Activated T-cell treated with anti-CD3 and anti-CD28 coated beads, Interleukin-2, amount 50 U/mL, for 72 hours (primary cell): ENCODE results near the gene GATM. TPM values are rescaled to one million over a fixed set of nuclear protein-coding genes. Genes with fewer than 3 reads are reported as not detected.
"Not testable (repeated sequence)": the region's sequence is repeated elsewhere in the genome, so short reads cannot be mapped to it uniquely, and the experiment has no call there.

ENCODE experiments used
- ATAC-seq, 2 donors: fragments of 150-1000 bp; cut with Tn5 transposase; replicated peaks in 1 of 2; 2 replicates each; pipeline ENCODE4 v1.10.0; 2021; ENCODE audit warnings: moderate library complexity in 2 of 2, mild to moderate bottlenecking in 1 of 2
- DNase-seq, 2 donors: peaks; one replicate each; pipeline ENCODE4 v3.0.0; 2021 to 2022; ENCODE audit warnings: mixed read lengths in 1 of 2
- H3K27ac Mint-ChIP-seq: one replicate; pipeline ENCODE4 v1.8.0; 2022; ENCODE audit warnings: mild to moderate bottlenecking, moderate library complexity, mixed read lengths
- H3K27me3 Mint-ChIP-seq: one replicate; pipeline ENCODE4 v1.8.0; 2022; ENCODE audit warnings: low read depth, mixed read lengths
- H3K36me3 Mint-ChIP-seq, 2 donors: one replicate each; pipeline ENCODE4 v1.8.0; 2022; ENCODE audit warnings: mixed read lengths in 2 of 2, mild to moderate bottlenecking in 1 of 2; ENCODE audit not compliant: insufficient read depth in 2 of 2
- H3K4me1 Mint-ChIP-seq: one replicate; pipeline ENCODE4 v1.8.0; 2022; ENCODE audit warnings: low read depth, mixed read lengths
- H3K4me3 Mint-ChIP-seq, 2 donors: one replicate each; pipeline ENCODE4 v1.8.0; 2022; ENCODE audit warnings: mild to moderate bottlenecking in 2 of 2, mixed read lengths in 2 of 2, moderate library complexity in 2 of 2
- H3K9me3 Mint-ChIP-seq, 2 donors: one replicate each; pipeline ENCODE4 v1.8.0; 2022; ENCODE audit warnings: mixed read lengths in 2 of 2
- total RNA-seq, 2 donors: library from RNA; stranded (reverse); gene quantifications; one replicate each; pipeline ENCODE4 v1.2.3, GENCODE V29; 2022

GATM gene
- total RNA-seq, 2 donors from 2014 or later, result 1.2 to 3.3 TPM

DNA sequence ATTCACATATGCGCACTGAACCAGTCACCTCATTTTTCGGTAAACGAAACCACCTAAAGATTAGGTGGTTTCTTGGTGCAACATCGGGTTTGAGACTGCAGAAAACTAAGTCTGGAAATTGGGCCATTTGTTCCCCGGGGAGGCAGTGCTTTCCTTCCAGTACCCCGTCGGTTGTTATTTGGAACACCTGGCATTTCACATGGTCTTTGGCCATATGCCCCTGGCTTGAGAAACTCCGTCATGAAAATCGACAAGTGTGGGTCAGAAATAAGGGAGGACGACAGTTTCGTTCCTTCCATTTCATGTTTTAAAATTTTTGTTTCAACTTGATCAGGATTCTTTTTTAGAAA lies 544 bp upstream of the GATM start:
- Mint-ChIP-seq H3K4me3 (peak overlapping the region; percentile 84 to 88), H3K27me3 (peaks cover 58% of the 10 kb centered on the region), H3K27ac (no peak overlapping the region), H3K9me3 (no peaks in the 10 kb centered on the region), H3K4me1 (peaks cover 16% of the 10 kb centered on the region), H3K36me3 (no peaks in the 10 kb centered on the region)
- ATAC-seq, result no peak
- no peak for DNase-seq

DNA sequence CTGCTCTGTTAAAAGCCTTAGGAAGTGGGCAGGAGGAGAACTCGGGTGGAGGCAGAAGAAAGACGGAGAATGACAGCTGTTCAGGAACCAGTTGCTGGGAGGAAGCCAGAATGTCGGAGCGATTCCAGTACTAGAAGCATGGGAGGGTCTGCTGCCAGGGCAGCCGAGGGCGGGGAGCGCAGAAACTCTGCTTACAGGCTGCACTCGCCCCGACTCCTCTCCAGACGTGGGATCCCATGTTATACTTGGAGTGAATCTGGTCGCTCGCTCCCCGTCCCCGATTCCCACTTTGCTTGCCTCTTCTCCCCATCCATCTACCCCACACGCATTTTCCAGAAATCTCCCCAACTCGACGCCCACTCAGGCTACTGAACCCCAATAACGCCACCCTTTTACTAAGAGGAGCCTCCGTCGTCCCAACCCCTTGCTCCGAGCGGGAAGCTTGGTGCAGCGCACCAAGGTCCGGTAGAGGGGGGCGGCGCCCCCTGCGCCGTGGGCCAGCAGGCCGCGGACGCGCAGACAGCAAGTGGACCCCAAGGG lies 665 bp downstream of the GATM start:
- peaks cover 58% of the 10 kb centered on the region for H3K27me3 Mint-ChIP-seq
- no peaks in the 10 kb centered on the region for H3K9me3 Mint-ChIP-seq
- H3K36me3 Mint-ChIP-seq, result no peaks in the 10 kb centered on the region
- H3K27ac Mint-ChIP-seq, result no peak overlapping the region
- peak overlapping the region; percentile 84 to 88 for H3K4me3 Mint-ChIP-seq
- DNase-seq, result no peak
- peaks cover 16% of the 10 kb centered on the region for H3K4me1 Mint-ChIP-seq
- ATAC-seq, result peak in 1 of 2 donors; percentile 50

DNA sequence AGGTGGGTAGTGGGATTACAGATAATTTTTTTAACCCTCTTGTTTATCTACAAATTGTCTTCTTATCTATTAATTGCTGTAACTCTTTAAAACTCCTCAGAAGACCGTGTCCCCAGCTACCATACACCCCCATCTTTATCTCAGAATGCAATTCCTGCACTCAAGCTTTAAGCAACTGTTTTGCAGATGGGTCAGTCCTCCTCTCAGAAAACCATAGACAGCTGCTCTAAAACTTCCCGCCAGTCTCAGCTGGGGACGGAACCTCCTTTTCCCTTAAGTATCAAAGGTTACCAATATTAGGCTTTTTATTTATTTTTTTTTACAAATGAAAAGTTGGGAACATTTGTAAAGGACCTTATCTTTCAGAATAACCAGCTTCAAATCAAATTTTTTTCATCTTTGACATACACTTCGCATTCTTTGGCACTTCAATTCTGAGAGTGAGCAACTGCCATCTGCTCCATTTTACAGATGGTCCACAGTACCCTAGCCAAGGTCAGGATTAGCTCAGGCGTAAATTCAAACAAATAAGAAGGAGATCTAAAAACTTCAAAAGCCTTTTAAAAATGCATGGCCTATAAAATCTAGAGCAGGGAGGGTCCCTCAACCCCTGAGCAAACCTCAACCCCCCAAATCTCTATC lies 1.3 kb downstream of the GATM start:
- no peak overlapping the region for H3K27ac Mint-ChIP-seq
- ATAC-seq (no peak), DNase-seq (no peak)
- H3K36me3 Mint-ChIP-seq, result no peaks in the 10 kb centered on the region
- H3K4me1 Mint-ChIP-seq, result peaks cover 16% of the 10 kb centered on the region
- H3K9me3 Mint-ChIP-seq, result no peaks in the 10 kb centered on the region
- H3K4me3 Mint-ChIP-seq, result peak overlapping the region; percentile 84 to 88
- peaks cover 54% of the 10 kb centered on the region for H3K27me3 Mint-ChIP-seq

DNA sequence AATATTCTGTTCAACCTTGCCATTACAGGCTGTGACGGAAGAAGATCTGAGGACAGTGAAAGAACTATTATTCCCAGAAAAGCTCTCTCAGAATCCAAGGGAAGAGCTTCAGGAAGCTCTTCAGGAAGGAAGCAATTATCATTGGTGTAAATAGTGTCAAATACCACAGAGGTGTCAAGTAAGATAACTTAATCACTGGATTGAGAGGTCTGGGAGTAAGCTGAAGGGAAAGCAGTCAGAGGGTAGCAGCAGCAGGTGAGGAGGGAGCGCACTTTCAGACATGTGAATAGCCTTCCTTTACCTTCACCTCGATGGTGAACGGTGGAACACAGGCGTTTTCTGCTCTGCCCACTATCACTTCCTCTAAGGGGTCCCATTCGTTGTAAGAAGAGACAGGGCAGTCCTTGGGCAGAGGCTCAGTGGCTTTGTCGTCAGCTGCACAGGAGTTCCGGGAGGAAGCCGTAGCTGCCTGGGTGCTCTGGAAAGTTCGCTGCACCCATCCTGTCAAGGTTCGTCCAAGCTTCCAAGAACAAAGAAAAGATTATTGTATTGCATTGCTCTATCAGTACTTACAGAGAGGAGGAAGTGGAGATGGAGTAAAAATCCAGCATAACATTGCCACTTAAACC lies 1.9 kb downstream of the GATM start:
- Mint-ChIP-seq H3K36me3 (no peaks in the 10 kb centered on the region), H3K27me3 (peaks cover 51% of the 10 kb centered on the region), H3K9me3 (no peaks in the 10 kb centered on the region), H3K27ac (no peak overlapping the region), H3K4me1 (peaks cover 16% of the 10 kb centered on the region), H3K4me3 (peak overlapping the region in 1 of 2 donors; percentile 54)
- no peak for ATAC-seq
- no peak for DNase-seq

DNA sequence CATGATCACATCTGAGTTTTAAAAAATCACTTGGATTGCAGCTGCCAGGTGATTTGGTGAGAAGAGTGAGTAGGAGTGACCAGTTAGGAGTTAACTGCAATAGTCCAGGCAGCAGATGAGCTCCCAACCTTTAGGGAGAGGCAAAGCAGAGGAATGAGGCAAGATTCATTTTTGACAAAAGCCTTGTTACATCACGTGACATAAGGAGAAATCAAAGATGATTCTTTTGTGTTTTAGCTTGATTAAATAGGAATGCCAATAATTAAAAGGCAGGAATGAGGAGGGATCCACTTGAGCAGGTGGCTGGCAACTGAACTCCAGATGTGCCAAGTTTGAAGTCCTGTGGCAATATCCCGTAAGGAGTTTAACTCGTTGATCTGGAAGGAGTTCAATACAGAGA lies 2.5 kb downstream of the GATM start:
- Mint-ChIP-seq H3K27me3 (peaks cover 47% of the 10 kb centered on the region), H3K4me3 (peak overlapping the region in 1 of 2 donors; percentile 54), H3K36me3 (no peaks in the 10 kb centered on the region), H3K9me3 (no peaks in the 10 kb centered on the region), H3K27ac (no peak overlapping the region), H3K4me1 (peaks cover 16% of the 10 kb centered on the region)
- DNase-seq, result no peak
- no peak for ATAC-seq

DNA sequence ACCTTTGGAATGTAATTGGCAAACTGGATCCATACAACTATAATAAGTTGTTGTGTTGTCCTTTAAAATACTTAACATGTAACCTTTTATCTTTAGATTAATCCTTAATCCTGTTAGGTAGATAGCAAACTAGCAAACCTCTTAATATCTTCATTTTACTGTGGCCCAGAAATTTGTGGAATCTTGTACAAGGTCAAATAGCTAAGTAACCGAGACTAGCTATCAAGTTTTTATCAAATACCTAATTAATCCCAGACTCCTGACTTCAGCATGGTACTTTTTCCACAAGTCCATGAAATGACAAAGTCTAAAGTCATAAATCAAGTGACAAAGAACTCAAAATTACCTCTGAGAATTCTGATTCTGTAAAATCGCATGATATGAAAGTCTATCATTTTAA lies 4.4 kb downstream of the GATM start:
- peaks cover 16% of the 10 kb centered on the region for H3K4me1 Mint-ChIP-seq
- ATAC-seq, result no peak
- no peak overlapping the region for H3K27ac Mint-ChIP-seq
- no peak overlapping the region for H3K4me3 Mint-ChIP-seq
- no peaks in the 10 kb centered on the region for H3K9me3 Mint-ChIP-seq
- peaks cover 36% of the 10 kb centered on the region for H3K27me3 Mint-ChIP-seq
- DNase-seq, result no peak
- H3K36me3 Mint-ChIP-seq, result no peaks in the 10 kb centered on the region

DNA sequence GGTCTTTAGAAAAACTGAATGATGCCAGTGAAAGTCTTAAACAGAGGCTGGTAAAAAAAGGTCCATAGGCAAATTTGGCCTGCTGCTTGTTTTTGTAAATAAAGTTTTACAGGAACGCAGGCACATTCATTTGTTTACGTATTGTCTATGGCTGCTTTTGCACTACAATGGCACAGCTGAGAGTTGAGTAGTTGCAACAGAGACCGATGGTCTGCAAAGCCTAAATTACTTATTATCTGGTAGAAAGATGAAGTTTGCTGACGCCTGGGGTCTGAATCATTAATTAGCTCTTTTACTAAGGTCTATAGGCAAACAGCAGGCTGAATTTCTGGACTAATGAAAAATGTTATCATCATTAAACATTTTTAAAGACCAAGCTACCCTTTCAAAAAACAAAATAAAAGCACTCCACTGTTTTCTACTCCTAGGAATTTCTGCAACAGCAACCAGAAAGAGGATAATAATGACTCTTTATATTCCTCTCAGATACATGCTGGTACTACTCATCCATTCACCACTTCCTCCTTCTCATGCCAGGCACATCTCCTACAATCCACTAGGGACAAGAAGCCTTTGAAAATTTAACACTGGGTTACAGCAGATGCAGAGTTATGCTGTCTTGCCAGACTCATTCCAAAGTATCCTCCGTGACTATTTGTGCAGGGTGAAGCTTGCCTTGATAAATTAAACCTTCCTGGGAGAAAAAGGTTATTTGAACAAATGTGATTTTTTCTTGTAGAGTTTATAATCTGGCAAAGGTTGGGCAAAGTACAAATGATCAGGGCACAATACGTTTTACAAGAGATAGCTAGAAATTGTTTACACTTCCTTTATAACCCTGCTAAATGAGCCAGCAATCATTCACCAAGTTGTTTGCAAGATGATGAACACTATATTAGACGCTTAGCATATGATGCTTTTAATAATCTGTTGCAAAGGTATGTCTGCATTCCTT lies 6.0 kb downstream of the GATM start:
- Mint-ChIP-seq H3K27me3 (peaks cover 26% of the 10 kb centered on the region), H3K36me3 (no peaks in the 10 kb centered on the region), H3K4me1 (peaks cover 10% of the 10 kb centered on the region), H3K4me3 (no peak overlapping the region), H3K9me3 (no peaks in the 10 kb centered on the region), H3K27ac (no peak overlapping the region)
- DNase-seq (no peak), ATAC-seq (no peak)

DNA sequence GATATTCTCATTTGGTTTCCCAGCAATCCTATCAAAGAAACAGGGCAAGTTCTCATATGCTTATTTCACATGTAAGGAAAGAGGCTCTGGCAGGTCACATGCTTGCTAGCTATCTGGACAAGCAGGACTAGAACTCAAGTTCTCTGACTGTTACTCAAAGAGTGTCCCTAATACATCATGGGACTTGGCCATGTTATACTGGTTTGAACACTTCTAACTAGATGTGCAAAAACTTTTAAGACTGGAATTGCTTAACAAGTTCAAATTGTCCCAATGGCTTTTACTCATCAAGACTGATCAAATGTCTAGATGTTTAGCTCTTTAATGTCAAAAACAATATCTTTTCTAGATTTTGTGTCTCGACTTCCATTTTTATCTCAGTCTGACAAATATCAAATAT lies 6.8 kb downstream of the GATM start:
- H3K9me3 Mint-ChIP-seq, result no peaks in the 10 kb centered on the region
- DNase-seq (no peak), ATAC-seq (no peak)
- peaks cover 18% of the 10 kb centered on the region for H3K27me3 Mint-ChIP-seq
- H3K4me3 Mint-ChIP-seq, result no peak overlapping the region
- H3K27ac Mint-ChIP-seq, result no peak overlapping the region
- H3K4me1 Mint-ChIP-seq, result peaks cover 5% of the 10 kb centered on the region
- no peaks in the 10 kb centered on the region for H3K36me3 Mint-ChIP-seq

DNA sequence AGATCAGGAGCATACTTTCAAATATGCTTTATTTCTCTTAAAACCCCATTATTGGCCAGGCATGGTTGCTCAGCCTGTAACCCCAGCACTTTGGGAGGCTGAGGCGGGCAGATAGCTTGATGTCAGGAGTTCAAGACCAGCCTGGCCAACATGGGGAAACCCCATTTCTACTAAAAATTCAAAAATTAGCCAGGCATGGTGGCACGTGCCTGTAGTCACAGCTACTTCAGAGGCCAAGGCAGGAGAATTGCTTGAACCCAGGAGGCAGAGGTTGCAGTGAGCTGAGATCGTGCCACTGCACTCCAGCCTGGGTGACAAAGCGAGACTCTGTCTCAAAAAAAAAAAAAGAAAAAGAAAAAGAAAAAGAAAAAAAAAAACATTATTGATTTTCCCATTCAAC lies 8.3 kb downstream of the GATM start:
- not testable (repeated sequence) for H3K36me3 Mint-ChIP-seq, H3K4me3 Mint-ChIP-seq, DNase-seq, ATAC-seq, H3K27ac Mint-ChIP-seq, H3K9me3 Mint-ChIP-seq, H3K4me1 Mint-ChIP-seq, H3K27me3 Mint-ChIP-seq

DNA sequence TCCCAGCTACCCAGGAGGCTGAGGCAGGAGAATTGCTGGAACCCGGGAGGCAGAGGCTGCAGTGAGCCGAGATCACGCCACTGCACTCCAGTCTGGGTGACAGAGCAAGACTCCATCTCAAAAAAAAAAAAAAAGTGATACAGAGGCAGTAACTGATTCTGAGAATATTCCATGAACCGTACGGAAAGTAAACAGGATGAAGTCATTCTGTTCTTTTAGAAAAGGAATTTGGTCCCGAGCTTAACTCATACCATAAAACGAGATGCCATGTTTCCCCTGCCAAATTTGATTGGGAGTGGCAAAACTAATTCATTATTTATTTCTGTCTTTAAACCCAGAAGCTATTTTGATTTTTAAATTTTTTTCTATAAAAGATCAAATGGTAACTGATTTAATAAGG lies 11.1 kb downstream of the GATM start:
- not testable (repeated sequence) for H3K27me3 Mint-ChIP-seq, H3K4me1 Mint-ChIP-seq, H3K27ac Mint-ChIP-seq, H3K4me3 Mint-ChIP-seq, H3K36me3 Mint-ChIP-seq, H3K9me3 Mint-ChIP-seq, DNase-seq, ATAC-seq

DNA sequence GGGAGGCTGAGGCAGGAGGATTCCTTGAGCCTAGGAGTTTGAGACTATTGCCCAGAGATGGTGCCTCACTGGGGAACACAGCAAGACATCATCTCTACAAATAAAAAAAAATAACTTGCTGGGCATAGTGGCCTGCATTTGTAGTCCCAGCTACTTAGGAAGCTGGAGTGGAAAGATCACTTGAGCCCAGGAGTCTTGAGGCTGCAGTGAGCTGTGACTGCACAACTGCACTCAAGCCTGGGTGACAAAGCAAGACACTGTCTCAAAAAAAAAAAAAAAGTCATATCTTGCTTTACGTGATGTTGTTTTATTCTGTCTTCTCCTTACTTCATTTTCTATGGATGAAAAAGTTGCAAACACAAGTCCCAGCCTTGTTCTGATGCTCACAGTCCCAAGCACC lies 14.1 kb downstream of the GATM start:
- Mint-ChIP-seq H3K4me1 (no peaks in the 10 kb centered on the region), H3K36me3 (no peaks in the 10 kb centered on the region), H3K27ac (no peak overlapping the region), H3K4me3 (no peak overlapping the region), H3K9me3 (no peaks in the 10 kb centered on the region), H3K27me3 (peaks cover 6% of the 10 kb centered on the region)
- DNase-seq (no peak), ATAC-seq (no peak)

DNA sequence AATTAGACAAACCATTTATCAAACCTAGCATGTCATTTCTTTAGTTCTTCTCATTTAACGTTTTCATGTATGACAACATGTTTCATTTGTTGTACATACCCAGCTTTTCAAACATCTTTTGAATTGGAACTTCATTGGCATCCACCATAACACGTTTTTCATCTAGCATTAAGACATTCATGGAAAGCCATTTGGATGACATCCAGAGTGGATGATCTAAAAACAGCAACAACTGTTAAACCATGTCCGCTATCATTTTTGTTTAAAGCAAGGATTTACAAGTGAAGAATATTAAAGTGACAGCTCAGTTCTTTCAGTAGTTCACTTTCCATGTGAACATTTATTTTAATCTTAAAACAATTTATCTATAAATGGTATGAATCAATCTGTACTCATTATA lies 14.5 kb downstream of the GATM start:
- Mint-ChIP-seq H3K27me3 (peaks cover 6% of the 10 kb centered on the region), H3K4me1 (no peaks in the 10 kb centered on the region), H3K36me3 (no peaks in the 10 kb centered on the region), H3K9me3 (no peaks in the 10 kb centered on the region), H3K27ac (no peak overlapping the region), H3K4me3 (no peak overlapping the region)
- DNase-seq (no peak), ATAC-seq (no peak)

DNA sequence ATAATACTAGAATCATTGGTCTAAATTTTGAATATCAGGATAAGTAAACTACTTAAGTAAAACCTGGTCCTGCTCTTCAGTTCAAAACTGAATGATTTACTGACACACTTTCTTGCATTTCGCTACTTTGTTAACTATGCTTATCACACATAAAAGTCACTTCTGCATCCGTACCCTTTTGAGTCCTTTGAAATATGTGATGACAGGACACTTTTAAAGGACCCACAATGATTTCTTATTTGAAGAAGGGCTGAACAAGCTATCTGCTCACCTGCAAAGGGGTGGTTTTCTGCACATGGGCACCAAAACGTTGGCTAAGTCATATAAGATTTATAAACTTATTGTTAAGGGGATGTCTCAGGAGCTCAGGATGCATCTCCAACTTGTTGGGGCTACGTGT lies 15.0 kb downstream of the GATM start:
- Mint-ChIP-seq H3K27me3 (peaks cover 6% of the 10 kb centered on the region), H3K36me3 (no peaks in the 10 kb centered on the region), H3K4me3 (no peak overlapping the region), H3K27ac (no peak overlapping the region), H3K4me1 (no peaks in the 10 kb centered on the region), H3K9me3 (no peaks in the 10 kb centered on the region)
- no peak for DNase-seq
- ATAC-seq, result no peak
